Spleen (tissue), 11 donors: ENCODE measurements around the gene DST. TPM values are rescaled to one million over a fixed set of nuclear protein-coding genes. Genes with fewer than 3 reads are reported as not detected.

ENCODE experiments used
- DNase-seq: peaks from one replicate; pipeline ENCODE4 v3.0.0-alpha.2; 2020
- H3K27ac ChIP-seq, 8 donors: fragments of 200-600 bp; sonication (generic) in 7 of 8; 1 replicate in 4 of 8; 2 replicates in 4 of 8; pipeline versions ENCODE4 v1.5.0 to v1.8.0; 2016 to 2021; ENCODE audit warnings: inconsistent platforms in 4 of 8, mild to moderate bottlenecking in 4 of 8, moderate library complexity in 1 of 8
- H3K27me3 ChIP-seq, 7 donors: fragments of 200-600 bp; sonication (generic) in 6 of 7; replicated peaks in 1 of 7; 1 replicate in 4 of 7; 2 replicates in 3 of 7; pipeline versions ENCODE4 v1.5.0 to v1.8.0; 2016 to 2021; ENCODE audit warnings: inconsistent platforms in 3 of 7, mild to moderate bottlenecking in 1 of 7
- H3K36me3 ChIP-seq, 6 donors: fragments of 200-600 bp; sonication (generic) in 5 of 6; 1 replicate in 4 of 6; 2 replicates in 2 of 6; pipeline versions ENCODE4 v1.5.0 to v1.8.0; 2016 to 2021; ENCODE audit warnings: inconsistent platforms in 2 of 6
- H3K4me1 ChIP-seq, 6 donors: fragments of 200-600 bp; sonication (generic) in 5 of 6; 1 replicate in 3 of 6; 2 replicates in 3 of 6; pipeline versions ENCODE4 v1.5.0 to v1.8.0; 2016 to 2021; ENCODE audit warnings: inconsistent platforms in 3 of 6
- H3K4me3 ChIP-seq, 8 donors: fragments of 200-600 bp; sonication (generic) in 7 of 8; 1 replicate in 4 of 8; 2 replicates in 4 of 8; pipeline versions ENCODE4 v1.5.0 to v1.8.0; 2016 to 2021; ENCODE audit warnings: inconsistent platforms in 4 of 8, mild to moderate bottlenecking in 4 of 8, moderate library complexity in 2 of 8
- H3K9me3 ChIP-seq, 8 donors: fragments of 200-600 bp; sonication (generic) in 7 of 8; 1 replicate in 4 of 8; 2 replicates in 4 of 8; pipeline versions ENCODE4 v1.5.0 to v1.8.0; 2016 to 2021; ENCODE audit warnings: inconsistent platforms in 4 of 8
- POLR2A ChIP-seq, 3 donors: fragments of 450-650 bp; IDR thresholded peaks; one replicate each; pipeline ENCODE4 v1.5.1; 2017; ENCODE audit warnings: antibody characterized with exemption in 3 of 3, mild to moderate bottlenecking in 1 of 3
- POLR2AphosphoS5 ChIP-seq, 3 donors: sonication (generic); formaldehyde crosslinking; IDR thresholded peaks; one replicate each; pipeline ENCODE4 v1.5.1; 2017; ENCODE audit warnings: antibody characterized with exemption in 3 of 3
- WGBS, 5 donors: extraction: QIAGEN DNeasy Blood & Tissue Kit in 3 of 5; methylation state at CpG; one replicate each; pipeline versions ENCODE4 v1.1.5 to v1.1.7; 2013 to 2018; 5-methylcytosine and 5-hydroxymethylcytosine counted together
- intact Hi-C: fragments of 100-400 bp; cut with DNase I; formaldehyde crosslinking; loops from one replicate; pipeline ENCODE4 v1.15.0; 2023; ENCODE audit warnings: low total_unique reads
- polyA plus RNA-seq, 3 donors: library from polyadenylated mRNA; stranded (reverse); fragments of 200-250 nt; gene quantifications; one replicate each; pipeline ENCODE4 v1.2.1, GENCODE V29; 2013
- total RNA-seq, 7 donors: library from RNA; depleted of rRNA in 3 of 7; stranded (reverse); fragments of >200 nt in 3 of 7; fragmentation: NEBNext Ultra II Directional in 4 of 7; extraction: Animal tissue kit (Norgen Biotek cat#: 25700) in 4 of 7; gene quantifications; one replicate each; pipeline versions ENCODE4 v1.1.0 to v1.2.1, GENCODE V29; 2016 to 2021
- TF ChIP-seq, protein P1 (sequence below), 11 experiments: fragments of 200-600 bp in 7 of 11; fragments of 450-650 bp in 4 of 11; sonication (generic) in 4 of 11; IDR thresholded peaks in 8 of 11; conservative IDR thresholded peaks in 3 of 11; 1 replicate in 7 of 11; 2 replicates in 4 of 11; pipeline versions ENCODE4 v1.4.0 to v1.8.0; 2016 to 2021; ENCODE audit warnings: antibody characterized with exemption in 11 of 11, inconsistent platforms in 4 of 11, mild to moderate bottlenecking in 1 of 11
- donor health status: healthy with polysubstance abuse.
- donor health status: DM: no; HTN: no; CAD: no; lungs with moderate emphysema.
- donor health status: DM: no; HTN: no; CAD: no.
- donor health status: Bipolar disorder and iron deficiency.
- donor health status: healthy.
- donor health status: DM: no; HTN: no; CAD: no.
- donor health status: DM: yes; HTN: yes; CAD: no.

DST gene
- total and polyA plus RNA-seq, 10 donors = 16.5 to 236 (median 156) TPM

DNA sequence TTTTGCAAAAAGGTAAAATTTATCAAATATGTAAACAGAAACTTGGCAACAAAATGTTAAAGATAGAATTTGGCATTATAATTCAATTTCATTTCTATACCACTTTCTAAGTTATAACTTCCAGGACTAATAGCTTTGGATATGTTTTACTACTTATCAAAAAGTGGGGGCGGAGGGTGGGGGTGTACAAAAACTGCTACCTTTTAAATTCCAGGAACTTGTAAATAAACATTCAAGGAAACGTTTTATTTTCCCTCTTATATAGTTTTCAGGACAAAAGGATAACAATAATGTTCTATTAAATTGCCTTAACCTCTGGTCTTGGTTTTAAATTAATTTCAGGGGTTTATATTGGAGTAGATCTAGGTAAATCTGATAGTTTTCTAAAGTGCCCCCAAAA, 103.8 kb downstream of the DST start:
- intact Hi-C loops = no loop called here
- TF ChIP-seq POLR2AphosphoS5 (IDR thresholded peaks at IDR 0.05) = no peak
- TF ChIP-seq, protein P1, sequence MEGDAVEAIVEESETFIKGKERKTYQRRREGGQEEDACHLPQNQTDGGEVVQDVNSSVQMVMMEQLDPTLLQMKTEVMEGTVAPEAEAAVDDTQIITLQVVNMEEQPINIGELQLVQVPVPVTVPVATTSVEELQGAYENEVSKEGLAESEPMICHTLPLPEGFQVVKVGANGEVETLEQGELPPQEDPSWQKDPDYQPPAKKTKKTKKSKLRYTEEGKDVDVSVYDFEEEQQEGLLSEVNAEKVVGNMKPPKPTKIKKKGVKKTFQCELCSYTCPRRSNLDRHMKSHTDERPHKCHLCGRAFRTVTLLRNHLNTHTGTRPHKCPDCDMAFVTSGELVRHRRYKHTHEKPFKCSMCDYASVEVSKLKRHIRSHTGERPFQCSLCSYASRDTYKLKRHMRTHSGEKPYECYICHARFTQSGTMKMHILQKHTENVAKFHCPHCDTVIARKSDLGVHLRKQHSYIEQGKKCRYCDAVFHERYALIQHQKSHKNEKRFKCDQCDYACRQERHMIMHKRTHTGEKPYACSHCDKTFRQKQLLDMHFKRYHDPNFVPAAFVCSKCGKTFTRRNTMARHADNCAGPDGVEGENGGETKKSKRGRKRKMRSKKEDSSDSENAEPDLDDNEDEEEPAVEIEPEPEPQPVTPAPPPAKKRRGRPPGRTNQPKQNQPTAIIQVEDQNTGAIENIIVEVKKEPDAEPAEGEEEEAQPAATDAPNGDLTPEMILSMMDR (IDR thresholded peaks at IDR 0.05 in 8 of 11, conservative IDR thresholded peaks at IDR 0.05 in 3 of 11) = no peak
- no peak for TF ChIP-seq POLR2A (IDR thresholded peaks at IDR 0.05)
- Histone ChIP-seq H3K27me3 (no peaks in the 10 kb centered on the region), H3K4me1 (peaks cover 0 to 52% (median 27%) of the 10 kb centered on the region in 6 donors), H3K4me3 (peak overlapping the region in 1 of 8 donors; percentile 7), H3K9me3 (no peaks in the 10 kb centered on the region), H3K27ac (peak overlapping the region in 2 of 8 donors; percentile 1 to 87), H3K36me3 (peaks cover 0 to 23% (median 0%) of the 10 kb centered on the region in 6 donors)
- WGBS, 5 donors = 73 to 80% (median 75%) methylated on average over 2 of the region's 2 CpGs
- no peak for DNase-seq

DNA sequence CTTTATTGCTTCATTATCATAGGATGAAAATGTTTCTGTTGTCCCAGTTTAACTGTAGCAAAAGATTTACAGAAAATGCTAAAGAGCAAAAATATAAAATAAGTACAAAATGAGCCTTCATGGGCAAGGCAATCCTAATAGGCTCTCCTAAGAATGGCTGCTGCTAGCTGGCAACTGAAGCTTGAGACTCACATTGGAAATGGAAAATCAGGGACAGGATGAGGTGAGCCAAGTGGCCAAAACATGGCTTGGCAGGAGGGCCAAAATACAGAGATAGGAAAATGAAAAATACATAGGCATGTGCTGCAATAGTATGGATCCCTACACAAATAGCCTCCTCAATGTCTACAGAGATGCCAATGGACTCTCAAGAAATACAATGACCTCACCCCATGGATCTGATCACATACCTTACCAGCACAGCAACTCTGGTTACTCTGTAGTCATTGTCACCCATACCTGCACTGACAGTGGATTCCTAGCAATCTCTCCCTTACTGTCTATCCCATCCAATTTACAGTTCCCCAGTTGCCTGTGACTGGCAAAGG, 105.4 kb downstream of the DST start:
- Histone ChIP-seq H3K9me3 (no peaks in the 10 kb centered on the region), H3K27ac (no peak overlapping the region), H3K4me3 (no peak overlapping the region), H3K36me3 (peaks cover 0 to 28% (median under 1%) of the 10 kb centered on the region in 6 donors), H3K27me3 (no peaks in the 10 kb centered on the region), H3K4me1 (peaks cover 0 to 37% (median 25%) of the 10 kb centered on the region in 6 donors)
- TF ChIP-seq, protein P1 (IDR thresholded peaks at IDR 0.05 in 8 of 11, conservative IDR thresholded peaks at IDR 0.05 in 3 of 11) = no peak
- TF ChIP-seq POLR2A (IDR thresholded peaks at IDR 0.05) = no peak
- intact Hi-C loops = no loop called here
- DNase-seq = no peak

DNA sequence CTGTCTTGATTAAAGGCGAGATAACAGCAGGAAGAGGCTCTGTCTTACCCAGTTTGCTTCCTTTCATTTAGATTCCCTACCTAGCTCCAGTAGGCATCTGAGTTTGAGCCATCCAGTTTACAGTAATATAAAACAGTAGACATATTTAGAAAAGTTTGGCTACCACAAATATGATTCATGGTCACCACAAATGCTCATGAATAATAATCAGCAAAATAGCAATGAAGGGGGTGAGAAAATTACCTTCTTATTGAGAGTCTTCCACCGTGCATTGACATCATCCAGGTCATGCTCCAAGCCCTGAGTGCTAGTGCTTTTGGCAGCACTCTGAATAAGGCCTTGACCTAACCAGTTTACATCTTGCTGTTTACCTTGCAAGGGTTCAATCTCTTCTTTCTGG, 106.2 kb downstream of the DST start:
- Histone ChIP-seq H3K4me3 (no peak overlapping the region), H3K4me1 (peaks cover 0 to 29% (median 19%) of the 10 kb centered on the region in 6 donors), H3K27me3 (no peaks in the 10 kb centered on the region), H3K27ac (no peak overlapping the region), H3K9me3 (no peaks in the 10 kb centered on the region), H3K36me3 (peaks cover 0 to 35% (median 3%) of the 10 kb centered on the region in 6 donors)
- no peak for DNase-seq
- WGBS, 5 donors = 85 to 94% (median 91%) methylated on average over 2 of the region's 2 CpGs
- TF ChIP-seq, protein P1 (IDR thresholded peaks at IDR 0.05 in 8 of 11, conservative IDR thresholded peaks at IDR 0.05 in 3 of 11) = no peak
- TF ChIP-seq POLR2AphosphoS5 (IDR thresholded peaks at IDR 0.05) (no peak), POLR2A (IDR thresholded peaks at IDR 0.05) (no peak)
- intact Hi-C loops = no loop called here

DNA sequence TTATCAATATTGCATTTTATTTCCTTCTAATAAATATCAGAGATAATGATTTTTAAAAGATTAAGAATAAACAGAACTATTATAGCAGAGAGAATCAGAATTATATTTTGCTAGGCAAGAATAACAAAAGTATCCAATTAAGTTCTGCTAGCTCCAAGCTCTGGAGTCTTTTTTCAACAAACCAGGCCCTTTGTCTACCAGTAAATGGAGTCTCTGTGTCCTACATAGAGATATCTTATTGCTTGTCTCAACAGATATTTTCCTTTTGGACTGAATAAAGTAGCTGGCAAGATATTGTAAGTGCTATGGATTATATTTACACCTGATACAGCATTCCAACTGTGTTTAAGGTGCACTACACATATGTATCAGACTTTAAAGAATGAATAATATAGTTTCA, 107.1 kb downstream of the DST start:
- Histone ChIP-seq H3K27ac (no peak overlapping the region), H3K4me1 (peaks cover 0 to 20% (median 12%) of the 10 kb centered on the region in 6 donors), H3K9me3 (no peaks in the 10 kb centered on the region), H3K4me3 (no peak overlapping the region), H3K36me3 (peaks cover 0 to 37% (median 3%) of the 10 kb centered on the region in 6 donors), H3K27me3 (no peaks in the 10 kb centered on the region)
- DNase-seq = no peak
- intact Hi-C loops = no loop called here
- TF ChIP-seq POLR2AphosphoS5 (IDR thresholded peaks at IDR 0.05) (no peak), POLR2A (IDR thresholded peaks at IDR 0.05) (no peak)
- TF ChIP-seq, protein P1 (IDR thresholded peaks at IDR 0.05 in 8 of 11, conservative IDR thresholded peaks at IDR 0.05 in 3 of 11) = no peak
